Fibroblast of mammary gland (primary cell): ENCODE results near the gene SUSD1.

Experiments used
- DNase-seq: peaks from one replicate; pipeline ENCODE4 v3.0.0-alpha.2; 2010; ENCODE audit warnings: low read depth
- H3K4me3 ChIP-seq: 2 replicates; pipeline ENCODE4 v1.5.1; 2011; ENCODE audit warnings: low read depth, mild to moderate bottlenecking, low read length, moderate library complexity; ENCODE audit not compliant: control insufficient read depth
- CTCF ChIP-seq: conservative IDR thresholded peaks from 2 replicates; pipeline ENCODE4 v1.5.1; 2011; ENCODE audit warnings: low read depth, low read length, inconsistent platforms; ENCODE audit not compliant: control insufficient read depth, insufficient read depth

SUSD1 gene

GRCh38 chr9:112005939-112006338 lies 169.2 kb downstream of the SUSD1 start:
- TF ChIP-seq CTCF: no peak
- no peak for DNase-seq

GRCh38 chr9:112003538-112003937 lies 171.6 kb downstream of the SUSD1 start:
- TF ChIP-seq CTCF: no peak
- no peak overlapping the region for H3K4me3 ChIP-seq
- no peak for DNase-seq

More at GRCh38 chr9:112005939-112006338, 169.2 kb downstream of the SUSD1 start:
- no peak overlapping the region for H3K4me3 ChIP-seq

- DNase-seq: peak; percentile 21
- no peak overlapping the region for H3K4me3 ChIP-seq
- no peak for TF ChIP-seq CTCF
These were observed 172.1 kb downstream of the SUSD1 start for GRCh38 chr9:112002847-112003457.

GRCh38 chr9:112002131-112002846 lies 172.8 kb downstream of the SUSD1 start:
- H3K4me3 ChIP-seq: no peak overlapping the region
- TF ChIP-seq CTCF: no peak
- DNase-seq: no peak

- peak; percentile 8 for TF ChIP-seq CTCF
- DNase-seq: no peak
These were observed 174.4 kb downstream of the SUSD1 start for GRCh38 chr9:112000743-112001142.

GRCh38 chr9:111999319-111999718 lies 175.8 kb downstream of the SUSD1 start:
- DNase-seq: no peak
- no peak for TF ChIP-seq CTCF
- no peak overlapping the region for H3K4me3 ChIP-seq

More at GRCh38 chr9:112000743-112001142, 174.4 kb downstream of the SUSD1 start:
- no peak overlapping the region for H3K4me3 ChIP-seq
